ENCODE results near the gene CAPN9. TPM values are rescaled to one million over a fixed set of nuclear protein-coding genes. Genes with fewer than 3 reads are reported as not detected.

Gene CAPN9
- total and polyA plus RNA-seq, 2 experiments from 2014 or later = 0.98 to 3.7 TPM

- Histone ChIP-seq H3K4me2 (no peak overlapping the region), H3K27ac (peak overlapping the region; percentile 60)
These were observed 25.5 kb downstream of the CAPN9 start for GRCh38 chr1:230772457-230773395.

GRCh38 chr1:230773396-230774033 is 26.3 kb downstream of the CAPN9 start:
- Histone ChIP-seq H3K4me2 (no peak overlapping the region), H3K9me3 (ENCODE audit: low read depth) (no peaks in the 10 kb centered on the region), H3K4me1 (ENCODE audit: insufficient read depth) (peaks cover 5% of the 10 kb centered on the region), H2AFZ (no peak overlapping the region), H3K79me2 (no peaks in the 10 kb centered on the region), H3K36me3 (replicated peaks; ENCODE audit: insufficient read depth, low read depth) (no peaks in the 10 kb centered on the region), H3K27me3 (no peaks in the 10 kb centered on the region), H3K9me2 (replicated peaks; ENCODE audit: insufficient read depth) (no peaks in the 10 kb centered on the region), H3K27ac (no peak overlapping the region), H4K20me1 (ENCODE audit: insufficient read depth, poor library complexity, severe bottlenecking) (no peaks in the 10 kb centered on the region), H3K4me3 (no peak overlapping the region)
- no peak for TF ChIP-seq EZH2phosphoT487 (IDR thresholded peaks at IDR 0.05; ENCODE audit: low read depth, severe bottlenecking, unreplicated experiment)
- TF ChIP-seq CTCF (IDR thresholded peaks at IDR 0.05; ENCODE audit: poor library complexity) = no peak
- no peak for TF ChIP-seq EZH2 (IDR thresholded peaks at IDR 0.05; ENCODE audit: borderline replicate concordance)
- no peak for DNase-seq (ENCODE audit: low spot score)
- WGBS (ENCODE audit: low lambda C conversion rate, missing lambda C conversion rate) = 76% methylated on average over 11 of the region's 11 CpGs

More at GRCh38 chr1:230772457-230773395, 25.5 kb downstream of the CAPN9 start:
- Histone ChIP-seq H3K4me1 (ENCODE audit: insufficient read depth) (peaks cover 5% of the 10 kb centered on the region), H3K9me2 (replicated peaks; ENCODE audit: insufficient read depth) (no peaks in the 10 kb centered on the region), H3K36me3 (replicated peaks; ENCODE audit: insufficient read depth, low read depth) (no peaks in the 10 kb centered on the region), H3K9me3 (ENCODE audit: low read depth) (no peaks in the 10 kb centered on the region), H3K4me3 (no peak overlapping the region), H3K27me3 (no peaks in the 10 kb centered on the region), H2AFZ (peak overlapping the region; percentile 47), H3K79me2 (no peaks in the 10 kb centered on the region), H4K20me1 (ENCODE audit: insufficient read depth, poor library complexity, severe bottlenecking) (no peaks in the 10 kb centered on the region)
- TF ChIP-seq EZH2phosphoT487 (IDR thresholded peaks at IDR 0.05; ENCODE audit: low read depth, severe bottlenecking, unreplicated experiment) (no peak), EZH2 (IDR thresholded peaks at IDR 0.05; ENCODE audit: borderline replicate concordance) (no peak), CTCF (IDR thresholded peaks at IDR 0.05; ENCODE audit: poor library complexity) (peak; percentile 68)
- peak; percentile 73 for DNase-seq (ENCODE audit: low spot score)
- WGBS (ENCODE audit: low lambda C conversion rate, missing lambda C conversion rate) = 69% methylated on average over 14 of the region's 14 CpGs

GRCh38 chr1:230778916-230779590 is 31.9 kb downstream of the CAPN9 start:
- no peaks in the 10 kb centered on the region for H3K36me3 ChIP-seq (replicated peaks; ENCODE audit: insufficient read depth, low read depth)
- 91% methylated on average over 11 of the region's 11 CpGs for WGBS (ENCODE audit: low lambda C conversion rate, missing lambda C conversion rate)
- no peaks in the 10 kb centered on the region for H3K4me1 ChIP-seq (ENCODE audit: insufficient read depth)
- H3K27ac ChIP-seq = no peak overlapping the region
- H3K27me3 ChIP-seq = no peaks in the 10 kb centered on the region
- H3K4me2 ChIP-seq = no peak overlapping the region
- no peaks in the 10 kb centered on the region for H3K9me3 ChIP-seq (ENCODE audit: low read depth)
- no peak for DNase-seq (ENCODE audit: low spot score)
- H3K4me3 ChIP-seq = no peak overlapping the region
- TF ChIP-seq EZH2phosphoT487 (IDR thresholded peaks at IDR 0.05; ENCODE audit: low read depth, severe bottlenecking, unreplicated experiment) (no peak), CTCF (IDR thresholded peaks at IDR 0.05; ENCODE audit: poor library complexity) (no peak), EZH2 (IDR thresholded peaks at IDR 0.05; ENCODE audit: borderline replicate concordance) (no peak)
- no peaks in the 10 kb centered on the region for H3K9me2 ChIP-seq (replicated peaks; ENCODE audit: insufficient read depth)
- no peak overlapping the region for H2AFZ ChIP-seq
- no peaks in the 10 kb centered on the region for H4K20me1 ChIP-seq (ENCODE audit: insufficient read depth, poor library complexity, severe bottlenecking)
- no peaks in the 10 kb centered on the region for H3K79me2 ChIP-seq

All from hepatocyte (in vitro differentiated cells).